Measurements from ENCODE around the gene DEPDC5. TPM values are rescaled to one million over a fixed set of nuclear protein-coding genes. Genes with fewer than 3 reads are reported as not detected.

The DEPDC5 gene
- total and polyA plus RNA-seq, 9 of the 15 experiments (the other 6 are each of a cell fraction or from before 2014, with no cell fraction given) = 2.3 to 12.3 (median 10.7) TPM

- TF ChIP-seq AFF1 (IDR thresholded peaks at IDR 0.05; ENCODE audit: low read depth in 1 of 2, partially characterized antibody in 2 of 2) = peak in 1 of 2 experiments; percentile 15
- TF ChIP-seq NCOR1 (IDR thresholded peaks at IDR 0.05) = peak; percentile 94
- TF ChIP-seq ZZZ3 (IDR thresholded peaks at IDR 0.05) = no peak
- peak; percentile 85 for TF ChIP-seq ZEB2 (IDR thresholded peaks at IDR 0.05)
- TF ChIP-seq RBM22 (IDR thresholded peaks at IDR 0.05; ENCODE audit: low read depth, low read length, poor library complexity, severe bottlenecking) = no peak
- TF ChIP-seq HDAC1 (IDR thresholded peaks at IDR 0.05) = peak in 1 of 2 experiments; percentile 50; a peak in 2 of 4 replicates
- TF ChIP-seq GMEB1 (CRISPR knock-in tag; IDR thresholded peaks at IDR 0.05) = no peak
- no peak; the same call in 1 of the 2 replicates for TF ChIP-seq ZNF274 (IDR thresholded peaks at IDR 0.05; ENCODE audit: borderline replicate concordance, low read depth, low read length)
- TF ChIP-seq TCF3 (CRISPR knock-in tag; IDR thresholded peaks at IDR 0.05) = peak; percentile 96
- TF ChIP-seq SMARCE1 (IDR thresholded peaks at IDR 0.05) = peak; percentile 85
- no peak for TF ChIP-seq SUPT5H (IDR thresholded peaks at IDR 0.05)
- TF ChIP-seq ILF3 (IDR thresholded peaks at IDR 0.05; ENCODE audit: borderline replicate concordance) = no peak
- peak; percentile 58 for TF ChIP-seq RBBP5 (IDR thresholded peaks at IDR 0.05; ENCODE audit: borderline replicate concordance, insufficient read depth, low read length, poor library complexity, severe bottlenecking)
- peak; percentile 42; the same call in 1 of the 2 replicates for TF ChIP-seq MBD2 (IDR thresholded peaks at IDR 0.05; ENCODE audit: borderline replicate concordance, low read depth)
- no peak for TF ChIP-seq ZNF512 (tag; IDR thresholded peaks at IDR 0.05)
- TF ChIP-seq FOXK2 (conservative IDR thresholded peaks at IDR 0.05 in 1 of 2, IDR thresholded peaks at IDR 0.05 in 1 of 2; ENCODE audit: low read depth in 2 of 2) = 0 out of 4 replicates have a peak, but pooled peaks of 1 of the 2 experiments have one; percentile 11
- TF ChIP-seq TFAP4 (CRISPR knock-in tag; IDR thresholded peaks at IDR 0.05; ENCODE audit: borderline replicate concordance) = peak; percentile 75
These were observed 141.7 kb downstream of the DEPDC5 start (continued) for GRCh38 chr22:31895411-31896123.

Data from K562 (cell line).